ENCODE measurements around the gene NHERF1.

Gene NHERF1

GRCh38 chr17:74748529-74749278 is at the start of gene NHERF1:
TSS of gene NHERF1 (plus strand) at chr17:74748628. CDS start at chr17:74748847, 219 bp downstream.
- peak within 1 kb of the TSS; percentile 82 for H3K27ac Mint-ChIP-seq
- H3K27me3 Mint-ChIP-seq, result no peaks in the 10 kb centered on the region
- H3K4me3 Mint-ChIP-seq, result peak within 1 kb of the TSS; percentile 95
- no peaks in the 10 kb centered on the region for H3K9me3 Mint-ChIP-seq
- H3K4me1 Mint-ChIP-seq, result peaks cover 59% of the 10 kb centered on the region
- peaks cover 17% of the 10 kb centered on the region for H3K36me3 Mint-ChIP-seq
- ATAC-seq, result peak; percentile 98

GRCh38 chr17:74699236-74699635 is 49.2 kb upstream of the NHERF1 start:
- Mint-ChIP-seq H3K4me1 (peaks cover 10% of the 10 kb centered on the region), H3K9me3 (no peaks in the 10 kb centered on the region), H3K4me3 (no peak overlapping the region), H3K27me3 (peaks cover 24% of the 10 kb centered on the region), H3K36me3 (no peaks in the 10 kb centered on the region), H3K27ac (no peak overlapping the region)
- no peak for ATAC-seq

GRCh38 chr17:74702116-74702871 is 46.1 kb upstream of the NHERF1 start:
- H3K27me3 Mint-ChIP-seq, result peaks cover 8% of the 10 kb centered on the region
- H3K27ac Mint-ChIP-seq, result no peak overlapping the region
- H3K4me1 Mint-ChIP-seq, result peaks cover 7% of the 10 kb centered on the region
- H3K9me3 Mint-ChIP-seq, result no peaks in the 10 kb centered on the region
- H3K4me3 Mint-ChIP-seq, result no peak overlapping the region
- no peaks in the 10 kb centered on the region for H3K36me3 Mint-ChIP-seq
- no peak for ATAC-seq

GRCh38 chr17:74703311-74703710 is 45.1 kb upstream of the NHERF1 start:
- Mint-ChIP-seq H3K4me3 (no peak overlapping the region), H3K4me1 (no peaks in the 10 kb centered on the region), H3K27ac (no peak overlapping the region), H3K36me3 (no peaks in the 10 kb centered on the region), H3K27me3 (peaks cover 8% of the 10 kb centered on the region), H3K9me3 (no peaks in the 10 kb centered on the region)
- no peak for ATAC-seq

GRCh38 chr17:74704544-74704943 is 43.9 kb upstream of the NHERF1 start:
- H3K27ac Mint-ChIP-seq, result no peak overlapping the region
- H3K4me1 Mint-ChIP-seq, result no peaks in the 10 kb centered on the region
- no peaks in the 10 kb centered on the region for H3K9me3 Mint-ChIP-seq
- H3K27me3 Mint-ChIP-seq, result peaks cover 8% of the 10 kb centered on the region
- no peaks in the 10 kb centered on the region for H3K36me3 Mint-ChIP-seq
- ATAC-seq, result no peak
- no peak overlapping the region for H3K4me3 Mint-ChIP-seq

- Mint-ChIP-seq H3K36me3 (no peaks in the 10 kb centered on the region), H3K27ac (peak overlapping the region; percentile 3)
These were observed 37.2 kb upstream of the NHERF1 start for GRCh38 chr17:74711058-74711824.

GRCh38 chr17:74712301-74712700 is 36.1 kb upstream of the NHERF1 start:
- ATAC-seq, result no peak
- Mint-ChIP-seq H3K27me3 (peaks cover 7% of the 10 kb centered on the region), H3K4me3 (no peak overlapping the region), H3K9me3 (peaks cover 3% of the 10 kb centered on the region), H3K27ac (peak overlapping the region; percentile 81), H3K4me1 (peaks cover 30% of the 10 kb centered on the region), H3K36me3 (no peaks in the 10 kb centered on the region)

More at GRCh38 chr17:74711058-74711824, 37.2 kb upstream of the NHERF1 start:
- Mint-ChIP-seq H3K4me1 (peaks cover 30% of the 10 kb centered on the region), H3K4me3 (no peak overlapping the region), H3K9me3 (peaks cover 3% of the 10 kb centered on the region), H3K27me3 (peaks cover 7% of the 10 kb centered on the region)
- ATAC-seq, result no peak

- ATAC-seq, result peak; percentile 67
- peak within 1 kb of the TSS; percentile 25 for H3K4me3 Mint-ChIP-seq
These were observed 35.7 kb upstream of the NHERF1 start, which contains the start of gene CD300LF for GRCh38 chr17:74712756-74713155. TSS of gene CD300LF (minus strand) at chr17:74712923. CDS start at chr17:74712866, 57 bp downstream.

GRCh38 chr17:74713171-74713755 is 35.2 kb upstream of the NHERF1 start:
- Mint-ChIP-seq H3K9me3 (peaks cover 3% of the 10 kb centered on the region), H3K36me3 (no peaks in the 10 kb centered on the region), H3K27ac (peak overlapping the region; percentile 81), H3K4me3 (peak overlapping the region; percentile 25), H3K27me3 (peaks cover 7% of the 10 kb centered on the region), H3K4me1 (peaks cover 30% of the 10 kb centered on the region)
- peak; percentile 65 for ATAC-seq

More at GRCh38 chr17:74712756-74713155, 35.7 kb upstream of the NHERF1 start, which contains the start of gene CD300LF:
- Mint-ChIP-seq H3K9me3 (peaks cover 3% of the 10 kb centered on the region), H3K27me3 (peaks cover 7% of the 10 kb centered on the region), H3K36me3 (no peaks in the 10 kb centered on the region), H3K27ac (peak within 1 kb of the TSS; percentile 81), H3K4me1 (peaks cover 30% of the 10 kb centered on the region)

GRCh38 chr17:74715144-74715543 is 33.3 kb upstream of the NHERF1 start:
- Mint-ChIP-seq H3K4me3 (no peak overlapping the region), H3K27ac (no peak overlapping the region), H3K27me3 (peaks cover 7% of the 10 kb centered on the region), H3K4me1 (peaks cover 30% of the 10 kb centered on the region), H3K36me3 (no peaks in the 10 kb centered on the region), H3K9me3 (peaks cover 3% of the 10 kb centered on the region)
- no peak for ATAC-seq

GRCh38 chr17:74720506-74720905 is 27.9 kb upstream of the NHERF1 start:
- H3K4me1 Mint-ChIP-seq, result no peaks in the 10 kb centered on the region
- no peaks in the 10 kb centered on the region for H3K27me3 Mint-ChIP-seq
- no peak overlapping the region for H3K4me3 Mint-ChIP-seq
- H3K9me3 Mint-ChIP-seq, result no peaks in the 10 kb centered on the region
- no peak overlapping the region for H3K27ac Mint-ChIP-seq
- no peaks in the 10 kb centered on the region for H3K36me3 Mint-ChIP-seq
- ATAC-seq, result no peak

GRCh38 chr17:74722782-74723181 is 25.6 kb upstream of the NHERF1 start:
- no peaks in the 10 kb centered on the region for H3K27me3 Mint-ChIP-seq
- no peak overlapping the region for H3K4me3 Mint-ChIP-seq
- H3K4me1 Mint-ChIP-seq, result no peaks in the 10 kb centered on the region
- no peak for ATAC-seq
- no peak overlapping the region for H3K27ac Mint-ChIP-seq
- no peaks in the 10 kb centered on the region for H3K9me3 Mint-ChIP-seq
- H3K36me3 Mint-ChIP-seq, result no peaks in the 10 kb centered on the region

- H3K9me3 Mint-ChIP-seq, result no peaks in the 10 kb centered on the region
- no peak overlapping the region for H3K4me3 Mint-ChIP-seq
- H3K27me3 Mint-ChIP-seq, result no peaks in the 10 kb centered on the region
- H3K4me1 Mint-ChIP-seq, result no peaks in the 10 kb centered on the region
- no peak overlapping the region for H3K27ac Mint-ChIP-seq
- ATAC-seq, result no peak
- H3K36me3 Mint-ChIP-seq, result no peaks in the 10 kb centered on the region
These were observed 24.5 kb upstream of the NHERF1 start for GRCh38 chr17:74723891-74724290.

- ATAC-seq, result no peak
- H3K27ac Mint-ChIP-seq, result no peak overlapping the region
- H3K4me3 Mint-ChIP-seq, result no peak overlapping the region
- H3K9me3 Mint-ChIP-seq, result no peaks in the 10 kb centered on the region
- H3K27me3 Mint-ChIP-seq, result no peaks in the 10 kb centered on the region
- H3K4me1 Mint-ChIP-seq, result no peaks in the 10 kb centered on the region
- no peaks in the 10 kb centered on the region for H3K36me3 Mint-ChIP-seq
These were observed 23.3 kb upstream of the NHERF1 start for GRCh38 chr17:74725111-74725510.
